Lower leg skin (tissue), 3 donors: ENCODE measurements around the gene NHERF1.

Source experiments
- CTCF ChIP-seq, 3 donors: fragments of 450-650 bp; IDR thresholded peaks; one replicate each; pipeline ENCODE4 v1.5.1; 2016; ENCODE audit warnings: antibody characterized with exemption in 3 of 3, mild to moderate bottlenecking in 3 of 3, moderate library complexity in 2 of 3
- POLR2A ChIP-seq, 2 donors: fragments of 450-650 bp; IDR thresholded peaks; one replicate each; pipeline ENCODE4 v1.6.1; 2016 to 2017; ENCODE audit warnings: antibody characterized with exemption in 2 of 2, mild to moderate bottlenecking in 1 of 2, moderate library complexity in 1 of 2

- TF ChIP-seq CTCF (IDR thresholded peaks at IDR 0.05) (no peak), POLR2A (IDR thresholded peaks at IDR 0.05) (no peak)
These were observed 11.5 kb downstream of the NHERF1 start for GRCh38 chr17:74759941-74760340.
